Thymus (tissue), 11 donors: ENCODE results near the gene SIPA1L3. TPM values are rescaled to one million over a fixed set of nuclear protein-coding genes. Genes with fewer than 3 reads are reported as not detected.
"Not testable (repeated sequence)": the region's sequence is repeated elsewhere in the genome, so short reads cannot be mapped to it uniquely, and the experiment has no call there.

Experiments used
- DNase-seq, 9 donors: peaks; one replicate each; pipeline ENCODE4 v3.0.0-alpha.2; 2013; ENCODE audit warnings: low spot score in 9 of 9, low read depth in 6 of 9, missing footprints in 1 of 9
- H3K27ac ChIP-seq, 2 donors: one replicate each; pipeline ENCODE4 v1.5.1; 2013; ENCODE audit warnings: control low read depth in 1 of 2, low read depth in 1 of 2, low read length in 1 of 2, mild to moderate bottlenecking in 1 of 2, moderate library complexity in 1 of 2
- H3K27me3 ChIP-seq, 2 donors: one replicate each; pipeline ENCODE4 v1.5.1; 2013; ENCODE audit warnings: low read length in 1 of 2; ENCODE audit not compliant: control insufficient read depth in 2 of 2, insufficient read depth in 1 of 2
- H3K36me3 ChIP-seq, 2 donors: one replicate each; pipeline ENCODE4 v1.5.1; 2013; ENCODE audit warnings: low read length in 1 of 2, mild to moderate bottlenecking in 1 of 2, moderate library complexity in 1 of 2; ENCODE audit not compliant: control insufficient read depth in 2 of 2, insufficient read depth in 2 of 2
- H3K4me1 ChIP-seq, 2 donors: one replicate each; pipeline ENCODE4 v1.5.1; 2013; ENCODE audit warnings: low read length in 2 of 2; ENCODE audit not compliant: control insufficient read depth in 2 of 2, insufficient read depth in 2 of 2
- H3K4me3 ChIP-seq, 2 donors: one replicate each; pipeline ENCODE4 v1.5.1; 2013; ENCODE audit warnings: low read length in 2 of 2, control low read depth in 1 of 2, mild to moderate bottlenecking in 1 of 2
- H3K9me3 ChIP-seq, 2 donors: one replicate each; pipeline ENCODE4 v1.5.1; 2013; ENCODE audit warnings: low read length in 1 of 2, mild to moderate bottlenecking in 1 of 2; ENCODE audit not compliant: control insufficient read depth in 2 of 2, insufficient read depth in 1 of 2
- WGBS: extraction: QIAGEN DNeasy Blood & Tissue Kit; methylation state at CpG from one replicate; pipeline ENCODE4 v1.1.7; 2013; 5-methylcytosine and 5-hydroxymethylcytosine counted together
- polyA plus RNA-seq: library from polyadenylated mRNA; stranded (reverse); fragments of 200-250 nt; gene quantifications from one replicate; pipeline ENCODE4 v1.2.3, GENCODE V29; 2013
- total RNA-seq: library from RNA; stranded (reverse); fragments of 120-200 nt; gene quantifications from one replicate; pipeline ENCODE4 v1.2.4, GENCODE V29; 2013
- donor health status: healthy.

SIPA1L3 gene
- total and polyA plus RNA-seq, 2 donors, result 5.0 to 6.0 TPM

DNA sequence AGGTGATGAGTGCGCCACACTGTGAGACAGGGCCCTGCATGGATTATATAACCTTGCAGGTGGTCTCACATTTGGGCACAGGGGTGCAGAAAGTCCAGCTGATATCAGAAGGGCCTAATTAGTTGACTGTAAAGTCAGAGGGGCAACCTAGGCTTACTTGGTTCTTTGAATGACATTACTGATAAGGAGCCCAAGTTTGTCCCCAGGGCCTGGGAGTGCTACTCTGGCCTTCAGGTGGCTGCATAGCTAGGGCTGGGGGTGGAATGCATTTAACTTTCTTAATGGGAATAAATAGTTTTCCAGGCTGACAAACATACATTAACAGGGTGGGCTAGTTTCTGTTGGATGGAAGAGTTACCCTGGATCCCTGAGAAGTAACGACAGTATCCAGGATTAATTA is 3.9 kb upstream of the SIPA1L3 start:
- Histone ChIP-seq H3K36me3 (no peaks in the 10 kb centered on the region), H3K4me1 (peaks cover 4 to 5% of the 10 kb centered on the region in 2 donors), H3K9me3 (no peaks in the 10 kb centered on the region), H3K27ac (no peak overlapping the region), H3K4me3 (no peak overlapping the region), H3K27me3 (no peaks in the 10 kb centered on the region)
- no peak for DNase-seq
- 96% methylated on average over 2 of the region's 2 CpGs for WGBS

- Histone ChIP-seq H3K27me3 (no peaks in the 10 kb centered on the region), H3K27ac (peak within 1 kb of the TSS; percentile 78 to 95)
- peak in 8 of 9 donors; percentile 42 to 81 (median 58) for DNase-seq
Observed at GRCh38 chr19:37905946-37906868, 801 bp upstream of the SIPA1L3 start, which contains the start of gene WDR87. WDR87 (minus strand) TSS chr19:37906594; CDS start chr19:37898239, 8,355 bp downstream.

GRCh38 chr19:37907735-37908455 is 887 bp downstream of the SIPA1L3 start:
- Histone ChIP-seq H3K27ac (no peak overlapping the region), H3K36me3 (no peaks in the 10 kb centered on the region), H3K9me3 (no peaks in the 10 kb centered on the region), H3K4me3 (peak overlapping the region; percentile 79 to 88), H3K27me3 (no peaks in the 10 kb centered on the region), H3K4me1 (peaks cover 4 to 6% of the 10 kb centered on the region in 2 donors)
- no peak for DNase-seq
- 31% methylated on average over 13 of the region's 13 CpGs for WGBS

More at GRCh38 chr19:37905946-37906868, 801 bp upstream of the SIPA1L3 start, which contains the start of gene WDR87:
- Histone ChIP-seq H3K4me3 (peak within 1 kb of the TSS; percentile 79 to 88), H3K4me1 (peaks cover 4 to 6% of the 10 kb centered on the region in 2 donors), H3K9me3 (no peaks in the 10 kb centered on the region), H3K36me3 (no peaks in the 10 kb centered on the region)
- 8% methylated on average over 63 of the region's 63 CpGs for WGBS

DNA sequence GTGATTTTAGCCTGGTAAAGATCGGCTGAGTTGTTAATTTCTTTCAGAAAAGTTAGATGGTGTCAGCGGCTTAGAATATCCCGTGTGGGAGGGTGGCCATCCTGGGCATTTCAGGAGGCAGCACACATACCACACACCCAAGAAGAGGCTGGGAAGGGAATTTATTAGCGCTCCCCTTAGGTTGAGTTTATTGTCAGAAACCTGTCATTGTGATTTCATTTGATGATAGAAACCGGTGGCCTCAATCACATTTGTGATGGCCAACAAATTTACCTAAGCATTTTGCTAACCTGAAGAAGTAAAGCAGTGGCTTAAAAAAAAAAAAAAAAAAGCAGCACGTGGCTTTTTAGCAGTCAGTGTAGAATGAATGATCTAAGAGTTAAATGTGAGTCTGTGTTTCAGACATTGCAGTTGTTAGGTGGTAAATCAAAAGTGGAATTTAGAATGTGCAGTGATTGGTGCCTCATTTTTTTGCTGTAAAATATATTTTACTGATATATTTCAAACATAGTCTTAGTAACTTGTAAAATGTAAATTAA is 2.7 kb downstream of the SIPA1L3 start:
- WGBS, result 96% methylated on average over 6 of the region's 6 CpGs
- no peaks in the 10 kb centered on the region for H3K36me3 ChIP-seq
- no peaks in the 10 kb centered on the region for H3K27me3 ChIP-seq
- H3K27ac ChIP-seq, result no peak overlapping the region
- H3K4me3 ChIP-seq, result no peak overlapping the region
- no peak for DNase-seq
- no peaks in the 10 kb centered on the region for H3K9me3 ChIP-seq
- H3K4me1 ChIP-seq, result peaks cover 5 to 7% of the 10 kb centered on the region in 2 donors

DNA sequence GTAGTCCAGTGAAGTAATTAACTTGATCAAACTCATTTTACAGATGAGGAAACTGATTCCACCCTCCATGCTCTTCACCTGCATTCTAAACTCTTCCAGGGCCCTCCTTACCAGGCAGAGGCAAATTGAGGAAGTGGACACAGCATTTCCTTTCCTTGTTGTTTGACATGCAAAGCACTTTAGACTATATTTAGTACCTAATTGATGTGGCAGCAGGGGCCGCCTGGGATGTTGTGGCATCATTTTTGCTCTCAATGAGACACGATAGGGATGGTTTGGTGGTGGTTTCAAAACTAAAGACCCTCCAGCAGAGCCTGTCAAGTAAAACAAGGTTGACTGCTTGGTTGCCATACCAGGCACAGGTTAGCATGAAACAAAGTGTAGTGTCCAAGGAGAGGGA is 7.9 kb downstream of the SIPA1L3 start:
- no peaks in the 10 kb centered on the region for H3K9me3 ChIP-seq
- DNase-seq, result peak in 1 of 9 donors; percentile 25
- 10% methylated on average over 2 of the region's 2 CpGs for WGBS
- peaks cover 0 to 4% of the 10 kb centered on the region in 2 donors for H3K36me3 ChIP-seq
- H3K27ac ChIP-seq, result no peak overlapping the region
- H3K4me3 ChIP-seq, result no peak overlapping the region
- H3K4me1 ChIP-seq, result peaks cover 3 to 4% of the 10 kb centered on the region in 2 donors
- no peaks in the 10 kb centered on the region for H3K27me3 ChIP-seq

DNA sequence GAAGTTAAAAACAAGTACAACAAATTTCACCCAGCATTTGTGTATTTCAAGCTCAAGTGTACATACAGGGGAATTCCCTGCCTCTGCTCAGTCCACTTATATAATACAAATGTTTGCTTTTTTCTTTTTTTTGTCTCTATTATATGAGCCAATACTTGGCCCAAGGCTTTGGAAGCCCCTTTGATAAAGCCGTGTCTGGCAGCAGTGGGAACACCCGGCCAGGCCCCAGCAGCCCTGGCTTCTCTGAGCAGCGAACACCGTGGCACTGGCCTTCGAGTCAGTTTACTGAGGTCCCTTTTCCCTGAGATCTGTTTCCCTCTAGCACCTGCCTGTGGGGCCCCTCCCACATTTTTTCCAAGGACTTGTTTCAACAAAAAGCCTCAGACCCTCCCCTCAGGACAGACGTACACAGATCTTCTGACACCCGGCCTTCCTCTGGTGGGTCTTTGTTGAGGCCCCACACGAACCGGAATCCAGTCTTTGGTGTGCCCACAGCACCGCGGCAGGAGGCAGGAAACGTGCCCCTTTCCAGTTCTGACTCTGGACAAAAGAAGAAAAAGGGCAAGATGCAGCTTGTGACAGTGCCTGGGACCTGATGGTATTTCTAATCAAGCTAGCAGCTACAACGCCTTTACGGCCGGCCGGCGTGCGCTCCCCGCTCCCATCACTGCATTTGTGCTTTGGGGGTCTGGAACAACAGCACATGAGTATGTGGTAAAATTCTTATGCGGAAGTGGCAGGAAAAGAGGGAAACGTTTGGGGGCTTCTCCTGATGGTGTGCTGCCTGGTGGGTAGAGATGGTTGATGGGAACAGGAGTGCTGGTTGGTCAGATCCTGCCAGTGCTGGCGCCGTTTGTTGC is 13.8 kb downstream of the SIPA1L3 start:
- Histone ChIP-seq H3K4me1 (peaks cover 5 to 10% of the 10 kb centered on the region in 2 donors), H3K9me3 (no peaks in the 10 kb centered on the region), H3K27me3 (no peaks in the 10 kb centered on the region), H3K27ac (peak overlapping the region in 1 of 2 donors; percentile 8), H3K36me3 (peaks cover 0 to 4% of the 10 kb centered on the region in 2 donors), H3K4me3 (no peak overlapping the region)
- no peak for DNase-seq
- 40% methylated on average over 23 of the region's 23 CpGs for WGBS

GRCh38 chr19:37924573-37924972 is 17.6 kb downstream of the SIPA1L3 start:
- H3K27ac ChIP-seq, H3K9me3 ChIP-seq, DNase-seq, H3K4me1 ChIP-seq, H3K27me3 ChIP-seq, H3K36me3 ChIP-seq, H3K4me3 ChIP-seq: not testable (repeated sequence)
- 98% methylated on average over 8 of the region's 8 CpGs for WGBS

GRCh38 chr19:37925212-37925611 is 18.2 kb downstream of the SIPA1L3 start:
- 98% methylated on average over 3 of the region's 3 CpGs for WGBS
- H3K9me3 ChIP-seq, result peaks cover 0 to 3% of the 10 kb centered on the region in 2 donors
- peaks cover 5 to 10% of the 10 kb centered on the region in 2 donors for H3K4me1 ChIP-seq
- H3K27ac ChIP-seq, result no peak overlapping the region
- DNase-seq, result no peak
- no peak overlapping the region for H3K4me3 ChIP-seq
- no peaks in the 10 kb centered on the region for H3K27me3 ChIP-seq
- H3K36me3 ChIP-seq, result no peaks in the 10 kb centered on the region
